ENCODE results near the gene MSANTD1. TPM values are rescaled to one million over a fixed set of nuclear protein-coding genes. Genes with fewer than 3 reads are reported as not detected.

MSANTD1 gene
- polyA plus RNA-seq, 1 experiment = 0.10 TPM

DNA sequence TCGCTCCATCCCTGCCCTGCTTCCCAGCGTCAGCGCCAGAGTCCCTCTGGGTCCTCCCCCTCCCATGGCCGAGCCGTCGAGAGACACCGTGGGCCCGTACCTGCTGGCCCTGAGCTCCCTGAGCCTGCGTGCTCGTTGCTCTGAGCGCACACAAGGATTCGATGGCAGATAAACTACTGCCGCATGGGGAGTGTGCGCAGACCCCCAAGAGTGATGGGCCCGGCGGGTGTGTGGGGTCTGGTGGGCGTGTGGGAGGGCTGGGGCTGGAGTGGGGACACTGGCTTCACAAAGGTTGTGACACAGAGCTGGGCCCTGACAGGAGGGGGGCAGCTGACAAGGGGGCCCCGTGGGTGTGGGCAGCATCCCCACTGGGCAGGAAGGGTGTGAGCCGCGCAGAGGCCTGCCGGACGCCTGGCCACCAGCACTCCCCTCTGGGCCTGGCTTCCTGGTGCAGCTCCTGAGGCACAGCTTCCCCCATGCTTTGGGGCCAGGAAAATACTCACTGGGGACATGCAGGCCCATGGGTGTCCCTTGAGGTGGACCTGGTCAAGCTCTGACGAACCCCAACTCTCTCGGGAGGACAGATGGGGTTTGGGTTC, 39.1 kb downstream of the MSANTD1 start:
- ChIA-PET POLR2A (interaction anchor here (0.7 kb wide), 1 partner anchor 33 kb away, joined by 3 read pairs; no protein-coding TSS in a partner anchor), CTCF (no interaction called here)
- no peak for DNase-seq (ENCODE audit: low read depth)
- TF ChIP-seq CTCF (IDR thresholded peaks at IDR 0.05; ENCODE audit: insufficient read depth, low read depth, low read length) = no peak
- Histone ChIP-seq H3K4me3 (ENCODE audit: low read depth, low read length) (no peak overlapping the region), H3K36me3 (ENCODE audit: control insufficient read depth, insufficient read depth, low read length) (no peaks in the 10 kb centered on the region), H3K27me3 (ENCODE audit: control insufficient read depth, insufficient read depth, low read length) (no peaks in the 10 kb centered on the region)

- no peak for DNase-seq (ENCODE audit: low read depth)
- Histone ChIP-seq H3K36me3 (ENCODE audit: control insufficient read depth, insufficient read depth, low read length) (no peaks in the 10 kb centered on the region), H3K27me3 (ENCODE audit: control insufficient read depth, insufficient read depth, low read length) (no peaks in the 10 kb centered on the region), H3K4me3 (ENCODE audit: low read depth, low read length) (no peak overlapping the region)
- CTCF ChIA-PET = no interaction called here
- TF ChIP-seq CTCF (IDR thresholded peaks at IDR 0.05; ENCODE audit: insufficient read depth, low read depth, low read length) = no peak
- POLR2A ChIA-PET = interaction anchor here (0.7 kb wide), 1 partner anchor 33 kb away, joined by 3 read pairs; no protein-coding TSS in a partner anchor
Observed at GRCh38 chr4:3288571-3289094, 39.7 kb downstream of the MSANTD1 start.

DNA sequence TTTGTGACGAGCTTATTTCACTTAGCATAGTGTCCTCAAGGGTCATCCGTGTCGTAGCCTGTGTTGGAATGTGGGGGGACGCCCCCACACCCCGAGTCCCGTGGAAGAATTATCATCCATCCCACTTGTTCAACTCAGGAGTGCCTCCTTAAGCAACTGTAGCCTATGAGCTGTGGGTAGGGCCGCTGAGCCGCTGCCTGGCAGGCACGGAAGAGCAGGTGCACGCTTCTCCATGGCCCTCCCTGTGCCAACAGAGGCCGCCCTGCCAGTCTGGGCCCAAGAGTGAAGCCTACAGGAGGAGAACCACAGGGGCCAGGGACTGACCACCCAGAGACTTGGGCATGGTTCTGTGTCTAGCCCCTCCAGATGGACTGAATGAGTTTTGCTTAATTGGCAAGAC, 41.5 kb downstream of the MSANTD1 start:
- ChIA-PET CTCF (no interaction called here), POLR2A (no interaction called here)
- no peaks in the 10 kb centered on the region for H3K36me3 ChIP-seq (ENCODE audit: control insufficient read depth, insufficient read depth, low read length)
- H3K4me3 ChIP-seq (ENCODE audit: low read depth, low read length) = no peak overlapping the region
- H3K27me3 ChIP-seq (ENCODE audit: control insufficient read depth, insufficient read depth, low read length) = no peaks in the 10 kb centered on the region
- no peak for DNase-seq (ENCODE audit: low read depth)
- TF ChIP-seq CTCF (IDR thresholded peaks at IDR 0.05; ENCODE audit: insufficient read depth, low read depth, low read length) = no peak

DNA sequence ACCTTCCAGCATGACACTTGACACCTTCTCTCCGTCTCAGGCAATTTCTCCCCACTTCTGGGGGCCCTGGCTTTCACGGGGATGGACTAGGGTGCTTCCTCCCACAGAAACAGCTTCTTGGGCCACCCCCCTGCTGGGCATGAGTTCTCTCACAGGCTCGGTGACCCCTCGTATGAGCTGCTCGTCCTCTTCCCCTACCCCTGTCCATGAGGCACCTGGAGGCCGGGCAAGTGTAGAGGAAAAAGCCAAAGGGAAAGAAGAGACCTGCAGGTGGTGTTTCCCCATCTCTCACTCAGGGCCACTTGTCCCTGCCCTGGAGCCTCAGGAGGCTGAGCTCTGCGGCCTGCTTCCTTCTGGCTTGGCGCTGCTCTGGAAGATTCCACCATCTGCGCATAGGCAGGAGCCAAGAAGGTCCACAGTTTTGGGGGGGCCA, 41.9 kb downstream of the MSANTD1 start:
- Histone ChIP-seq H3K4me3 (ENCODE audit: low read depth, low read length) (no peak overlapping the region), H3K27me3 (ENCODE audit: control insufficient read depth, insufficient read depth, low read length) (no peaks in the 10 kb centered on the region), H3K36me3 (ENCODE audit: control insufficient read depth, insufficient read depth, low read length) (no peaks in the 10 kb centered on the region)
- DNase-seq (ENCODE audit: low read depth) = no peak
- no peak for TF ChIP-seq CTCF (IDR thresholded peaks at IDR 0.05; ENCODE audit: insufficient read depth, low read depth, low read length)
- POLR2A ChIA-PET = no interaction called here
- CTCF ChIA-PET = no interaction called here

DNA sequence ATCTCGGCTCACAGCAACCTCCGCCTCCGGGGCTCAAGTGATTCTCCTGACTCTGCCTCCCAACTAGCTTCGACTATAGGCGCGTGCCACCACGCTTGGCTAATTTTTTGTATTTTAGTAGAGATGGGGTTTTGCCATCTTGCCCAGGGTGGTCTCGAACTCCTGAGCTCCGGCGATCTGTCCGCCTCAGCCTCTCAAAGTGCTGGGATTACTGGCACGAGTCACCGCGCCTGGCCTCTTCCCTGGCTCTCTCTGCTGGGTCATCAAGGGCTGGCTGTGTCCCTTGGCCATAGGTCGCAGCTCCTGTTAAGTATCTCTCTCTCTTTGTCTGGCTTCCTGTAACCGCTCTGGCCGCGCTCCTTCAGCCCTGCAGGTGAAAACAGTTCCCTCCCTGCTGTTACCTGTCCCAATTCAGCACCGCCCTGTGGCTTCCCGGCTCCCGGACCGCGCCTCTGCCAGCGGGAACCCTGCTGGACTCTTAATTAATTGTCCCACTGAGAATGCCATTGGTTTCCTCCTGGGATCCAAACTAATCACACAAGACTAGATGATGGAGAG, 42.5 kb downstream of the MSANTD1 start:
- Histone ChIP-seq H3K4me3 (ENCODE audit: low read depth, low read length) (peak overlapping the region; percentile 88), H3K27me3 (ENCODE audit: control insufficient read depth, insufficient read depth, low read length) (no peaks in the 10 kb centered on the region), H3K36me3 (ENCODE audit: control insufficient read depth, insufficient read depth, low read length) (no peaks in the 10 kb centered on the region)
- no peak for DNase-seq (ENCODE audit: low read depth)
- POLR2A ChIA-PET = no interaction called here
- CTCF ChIA-PET = interaction anchor here (0.6 to 0.8 kb wide), 2 partner anchors 73 to 91 kb away, joined by 3 read pairs; no protein-coding TSS in a partner anchor
- no peak for TF ChIP-seq CTCF (IDR thresholded peaks at IDR 0.05; ENCODE audit: insufficient read depth, low read depth, low read length)

Data from BJ (cell line).